C4-2B (cell line): ENCODE data around the gene POC5.
"Not testable (repeated sequence)": the region's sequence is repeated elsewhere in the genome, so short reads cannot be mapped to it uniquely, and the experiment has no call there.

ENCODE experiments used
- H3K27ac ChIP-seq: fragments of 450-650 bp; 2 replicates; pipeline ENCODE4 v1.5.1; 2017
- ZFX ChIP-seq: fragments of 450-650 bp; IDR thresholded peaks from 2 replicates; pipeline ENCODE4 v1.6.1; 2017
- TF ChIP-seq, protein P1 (sequence below): fragments of 450-650 bp; conservative IDR thresholded peaks from 2 replicates; pipeline ENCODE4 v1.5.1; 2017; ENCODE audit warnings: mild to moderate bottlenecking

The POC5 gene

DNA sequence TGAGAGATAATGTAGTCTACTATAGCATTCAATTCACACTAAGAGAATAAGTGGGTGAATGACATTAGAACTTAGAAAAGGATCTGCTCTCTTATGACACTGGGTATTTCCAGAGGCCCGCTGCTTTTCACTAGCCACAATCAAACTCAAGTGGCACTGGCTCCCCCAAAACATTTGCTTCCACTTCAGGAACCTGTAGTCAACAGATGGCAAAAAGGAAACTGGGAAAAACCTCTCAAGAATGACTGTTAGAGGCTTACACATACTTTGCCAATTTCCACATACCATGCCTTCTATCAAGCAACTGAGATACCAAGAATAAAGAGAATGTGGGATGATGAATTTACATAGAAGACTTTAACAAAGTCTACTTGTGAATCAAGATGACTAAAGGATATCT, 11.2 kb downstream of the POC5 start:
- no peak for TF ChIP-seq ZFX
- TF ChIP-seq, protein P1, sequence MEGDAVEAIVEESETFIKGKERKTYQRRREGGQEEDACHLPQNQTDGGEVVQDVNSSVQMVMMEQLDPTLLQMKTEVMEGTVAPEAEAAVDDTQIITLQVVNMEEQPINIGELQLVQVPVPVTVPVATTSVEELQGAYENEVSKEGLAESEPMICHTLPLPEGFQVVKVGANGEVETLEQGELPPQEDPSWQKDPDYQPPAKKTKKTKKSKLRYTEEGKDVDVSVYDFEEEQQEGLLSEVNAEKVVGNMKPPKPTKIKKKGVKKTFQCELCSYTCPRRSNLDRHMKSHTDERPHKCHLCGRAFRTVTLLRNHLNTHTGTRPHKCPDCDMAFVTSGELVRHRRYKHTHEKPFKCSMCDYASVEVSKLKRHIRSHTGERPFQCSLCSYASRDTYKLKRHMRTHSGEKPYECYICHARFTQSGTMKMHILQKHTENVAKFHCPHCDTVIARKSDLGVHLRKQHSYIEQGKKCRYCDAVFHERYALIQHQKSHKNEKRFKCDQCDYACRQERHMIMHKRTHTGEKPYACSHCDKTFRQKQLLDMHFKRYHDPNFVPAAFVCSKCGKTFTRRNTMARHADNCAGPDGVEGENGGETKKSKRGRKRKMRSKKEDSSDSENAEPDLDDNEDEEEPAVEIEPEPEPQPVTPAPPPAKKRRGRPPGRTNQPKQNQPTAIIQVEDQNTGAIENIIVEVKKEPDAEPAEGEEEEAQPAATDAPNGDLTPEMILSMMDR = no peak
- H3K27ac ChIP-seq = no peak overlapping the region

DNA sequence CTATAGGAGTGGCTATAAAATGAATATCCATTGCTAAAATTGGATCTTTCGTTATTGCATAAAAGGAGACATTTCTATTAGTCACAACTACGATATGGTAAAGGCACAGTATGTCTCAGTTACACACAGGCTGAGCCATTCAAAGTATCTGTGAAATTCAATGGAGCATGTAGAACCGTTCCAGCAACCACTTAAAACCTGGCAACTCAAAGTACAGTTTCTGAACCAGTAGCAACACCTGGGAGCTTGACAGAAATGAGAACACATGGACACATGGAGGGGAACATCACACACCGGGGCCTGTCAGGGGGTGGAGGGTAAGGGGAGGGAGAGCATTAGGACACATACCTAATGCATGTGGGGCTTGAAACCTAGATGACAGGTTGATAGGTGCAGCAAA, 15.4 kb downstream of the POC5 start:
- no peak overlapping the region for H3K27ac ChIP-seq
- TF ChIP-seq, protein P1 = no peak
- TF ChIP-seq ZFX = no peak

DNA sequence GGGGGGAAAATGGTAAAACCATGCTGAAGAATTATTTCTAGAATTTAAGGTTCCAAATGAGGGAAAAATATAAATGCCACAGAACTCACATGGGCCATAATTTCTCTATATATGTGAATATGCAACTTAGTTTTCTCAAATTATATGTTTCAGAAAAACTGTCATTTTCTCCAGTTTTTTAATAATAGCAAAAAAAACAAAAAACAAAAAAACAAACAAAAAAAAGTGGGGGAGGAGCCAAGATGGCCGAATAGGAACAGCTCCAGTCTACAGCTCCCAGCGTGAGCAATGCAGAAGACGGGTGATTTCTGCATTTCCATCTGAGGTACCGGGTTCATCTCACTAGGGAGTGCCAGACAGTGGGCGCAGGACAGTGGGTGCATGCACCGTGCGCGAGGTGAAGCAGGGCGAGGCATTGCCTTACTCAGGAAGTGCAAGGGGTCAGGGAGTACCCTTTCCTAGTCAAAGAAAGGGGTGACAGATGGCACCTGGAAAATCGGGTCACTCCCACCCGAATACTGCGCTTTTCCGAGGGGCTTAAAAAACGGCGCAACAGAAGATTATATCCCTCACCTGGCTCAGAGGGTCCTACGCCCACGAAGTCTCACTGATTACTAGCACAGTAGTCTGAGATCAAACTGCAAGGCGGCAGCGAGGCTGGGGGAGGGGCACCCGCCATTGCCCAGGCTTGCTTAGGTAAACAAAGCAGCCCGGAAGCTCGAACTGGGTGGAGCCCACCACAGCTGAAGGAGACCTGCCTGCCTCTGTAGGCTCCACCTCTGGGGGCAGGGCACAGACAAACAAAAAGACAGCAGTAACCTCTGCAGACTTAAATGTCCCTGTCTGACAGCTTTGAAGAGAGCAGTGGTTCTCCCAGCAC, 21.5 kb downstream of the POC5 start:
- not testable (repeated sequence) for H3K27ac ChIP-seq

DNA sequence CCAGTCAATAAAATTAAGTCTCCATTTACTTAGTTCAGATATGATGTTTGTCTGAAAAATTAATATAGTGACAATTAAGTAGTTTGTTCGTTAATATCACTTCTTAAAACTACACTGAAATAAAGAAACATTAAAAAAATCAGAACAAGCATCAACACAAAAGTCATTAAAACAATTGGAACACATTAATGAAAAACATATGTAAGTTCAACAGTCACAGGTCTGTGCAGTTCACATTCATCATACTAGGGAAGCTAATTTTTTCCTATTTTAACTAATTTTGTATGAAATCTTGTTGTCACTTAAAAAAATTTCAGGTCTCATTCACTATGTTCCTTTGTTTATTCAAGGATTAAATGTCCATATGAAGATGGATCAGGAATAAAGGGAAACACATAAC, 22.5 kb downstream of the POC5 start:
- H3K27ac ChIP-seq = no peak overlapping the region
- TF ChIP-seq, protein P1 = no peak
- no peak for TF ChIP-seq ZFX

DNA sequence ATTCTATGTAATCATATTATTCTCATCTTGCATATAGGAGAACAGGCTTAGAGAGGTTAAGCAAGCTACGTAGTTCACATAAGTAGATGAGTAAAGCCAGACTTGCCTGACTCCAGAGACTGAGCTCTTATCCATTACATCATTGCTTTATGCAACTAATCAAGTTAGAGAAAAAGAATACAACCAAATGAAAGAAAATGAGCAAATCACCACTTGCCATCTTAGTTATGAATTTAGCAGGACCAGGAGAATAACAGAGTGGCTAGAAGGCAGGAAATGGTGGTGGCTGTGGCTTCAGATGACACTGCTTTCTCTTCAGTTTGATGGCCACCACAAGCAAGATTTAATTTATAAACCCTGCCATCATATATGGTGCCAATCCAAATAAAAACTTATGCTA, 26.6 kb downstream of the POC5 start:
- H3K27ac ChIP-seq = no peak overlapping the region

DNA sequence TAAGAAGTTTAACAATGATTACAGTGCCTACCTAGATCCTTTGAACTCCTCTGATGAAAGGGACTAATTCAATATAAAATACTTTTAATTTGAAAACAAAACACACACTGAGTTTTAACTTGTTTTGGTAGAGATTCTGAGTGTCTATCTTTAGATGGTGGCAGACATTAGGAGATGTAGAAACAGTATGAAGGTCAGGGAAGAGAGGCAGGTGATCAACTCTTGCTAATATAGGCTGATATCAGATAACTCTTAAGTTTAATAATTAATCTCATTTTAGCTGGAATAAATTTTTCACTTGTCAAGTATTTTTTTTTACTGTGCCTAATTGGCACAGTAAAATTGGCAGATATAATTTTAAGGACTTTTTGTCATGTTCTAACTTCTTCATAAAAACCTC, 30.8 kb downstream of the POC5 start:
- TF ChIP-seq ZFX = no peak
- TF ChIP-seq, protein P1 = no peak
- no peak overlapping the region for H3K27ac ChIP-seq

More for the DNA sequence above, 26.6 kb downstream of the POC5 start:
- no peak for TF ChIP-seq ZFX
- TF ChIP-seq, protein P1 = no peak

DNA sequence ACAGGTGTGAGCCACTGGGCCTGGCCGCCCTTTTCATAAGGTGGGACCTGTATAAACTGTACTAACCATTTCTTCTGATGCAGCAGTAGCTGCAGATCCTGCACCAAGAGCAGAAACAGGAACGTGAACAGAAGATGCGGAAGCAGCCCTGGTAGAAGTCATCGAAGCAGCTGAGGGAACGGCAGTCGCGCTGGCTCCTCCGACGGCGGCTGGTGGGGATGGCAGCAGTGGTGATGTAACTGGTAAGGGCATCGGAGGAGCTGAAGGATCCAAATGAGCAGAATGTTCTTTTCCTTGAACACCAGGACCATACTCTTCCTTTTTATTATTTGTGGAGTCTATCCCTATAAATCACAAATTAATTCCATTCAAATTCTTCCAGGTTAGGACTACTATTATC, 32.1 kb downstream of the POC5 start:
- no peak overlapping the region for H3K27ac ChIP-seq
- no peak for TF ChIP-seq ZFX
- TF ChIP-seq, protein P1 = no peak
